ENCODE results near the gene PDGFC.

DNA sequence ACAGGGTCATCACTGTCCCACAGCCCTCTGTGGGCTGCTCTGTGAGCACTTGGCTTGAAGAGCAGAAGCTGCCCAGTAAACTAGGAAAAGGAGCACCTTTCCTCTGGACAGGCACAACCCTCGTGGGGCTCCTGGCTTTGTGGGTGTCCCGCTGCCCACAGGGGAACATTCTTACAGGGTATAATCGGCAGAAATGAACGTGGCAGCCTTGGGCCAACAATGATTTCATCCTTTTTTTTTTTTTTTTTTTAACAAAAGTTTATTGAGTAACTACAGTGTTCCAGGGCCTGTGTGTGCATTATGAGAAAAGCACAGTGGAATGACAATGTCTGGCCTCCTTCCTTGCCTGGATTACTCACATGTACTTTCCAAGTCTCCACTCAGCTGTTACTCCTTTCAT, 197.2 kb downstream of the PDGFC start:
- TF ChIP-seq L3MBTL2 (conservative IDR thresholded peaks at IDR 0.05) (no peak), SP1 (IDR thresholded peaks at IDR 0.05) (no peak), SUZ12 (IDR thresholded peaks at IDR 0.05) (no peak), NFRKB (IDR thresholded peaks at IDR 0.05) (no peak)

Data from HEK293T (cell line).